HG03571 (cell line): ENCODE results near the gene TFF3.
"Not testable (repeated sequence)": the region's sequence is repeated elsewhere in the genome, so short reads cannot be mapped to it uniquely, and the experiment has no call there.

ENCODE experiments used
- ATAC-seq: cut with Tn5 transposase; IDR thresholded peaks from one replicate; pipeline ENCODE4 v1.9.1; 2021; ENCODE audit not compliant: unreplicated experiment

TFF3 gene

DNA sequence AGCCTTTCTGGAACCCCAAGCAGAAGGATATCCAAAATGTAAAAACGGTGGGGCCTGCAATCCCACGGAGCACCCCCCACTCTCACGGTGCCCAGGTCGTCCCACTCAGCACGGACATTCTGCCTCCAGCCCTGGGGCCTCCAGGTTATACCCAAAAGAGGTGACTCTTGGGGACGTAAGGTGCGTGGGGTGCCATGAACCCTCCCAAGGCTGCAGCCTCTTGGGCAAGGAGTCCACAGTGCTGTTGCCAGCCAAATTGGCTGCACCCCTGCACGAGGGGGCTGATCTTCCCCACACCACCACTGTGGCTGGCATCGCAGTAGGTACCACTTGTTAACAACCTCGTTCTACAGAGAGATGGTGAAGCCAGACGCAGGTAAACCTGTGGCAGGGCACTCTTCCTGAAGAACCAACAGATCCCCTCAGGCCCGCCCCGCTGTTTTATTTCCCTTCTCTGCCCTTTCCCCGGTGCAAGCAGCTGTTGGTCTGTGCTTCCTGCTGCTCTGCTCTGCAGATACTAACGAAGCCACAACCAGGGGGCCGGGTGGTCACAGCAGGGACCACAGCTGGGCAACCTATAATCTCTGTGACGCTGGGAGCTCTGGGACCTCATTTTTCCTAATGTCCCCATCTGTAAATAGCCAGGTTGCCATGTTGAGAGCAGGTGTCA, 8.7 kb downstream of the TFF3 start:
- ATAC-seq = no peak

DNA sequence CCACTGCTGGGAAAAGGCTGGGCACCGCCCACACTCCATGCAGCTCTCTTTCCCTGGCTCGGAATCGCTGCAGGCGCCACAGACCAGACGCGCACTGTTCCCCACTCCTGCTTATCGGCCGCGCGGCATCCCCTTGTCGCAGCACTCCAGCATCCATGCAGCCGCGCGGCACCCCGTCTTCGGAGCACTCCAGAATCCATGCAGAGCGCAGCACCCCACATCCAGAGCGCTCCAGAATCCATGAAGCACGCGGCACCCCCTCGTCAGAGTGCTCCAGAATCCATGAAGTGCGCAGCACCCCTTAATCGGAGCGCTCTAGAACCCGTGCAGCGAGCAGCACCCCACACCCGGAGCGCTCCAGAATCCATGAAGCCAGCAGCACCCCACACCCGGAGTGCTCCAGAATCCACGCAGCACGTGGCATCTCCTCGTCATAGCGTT, 9.5 kb downstream of the TFF3 start:
- ATAC-seq = no peak

DNA sequence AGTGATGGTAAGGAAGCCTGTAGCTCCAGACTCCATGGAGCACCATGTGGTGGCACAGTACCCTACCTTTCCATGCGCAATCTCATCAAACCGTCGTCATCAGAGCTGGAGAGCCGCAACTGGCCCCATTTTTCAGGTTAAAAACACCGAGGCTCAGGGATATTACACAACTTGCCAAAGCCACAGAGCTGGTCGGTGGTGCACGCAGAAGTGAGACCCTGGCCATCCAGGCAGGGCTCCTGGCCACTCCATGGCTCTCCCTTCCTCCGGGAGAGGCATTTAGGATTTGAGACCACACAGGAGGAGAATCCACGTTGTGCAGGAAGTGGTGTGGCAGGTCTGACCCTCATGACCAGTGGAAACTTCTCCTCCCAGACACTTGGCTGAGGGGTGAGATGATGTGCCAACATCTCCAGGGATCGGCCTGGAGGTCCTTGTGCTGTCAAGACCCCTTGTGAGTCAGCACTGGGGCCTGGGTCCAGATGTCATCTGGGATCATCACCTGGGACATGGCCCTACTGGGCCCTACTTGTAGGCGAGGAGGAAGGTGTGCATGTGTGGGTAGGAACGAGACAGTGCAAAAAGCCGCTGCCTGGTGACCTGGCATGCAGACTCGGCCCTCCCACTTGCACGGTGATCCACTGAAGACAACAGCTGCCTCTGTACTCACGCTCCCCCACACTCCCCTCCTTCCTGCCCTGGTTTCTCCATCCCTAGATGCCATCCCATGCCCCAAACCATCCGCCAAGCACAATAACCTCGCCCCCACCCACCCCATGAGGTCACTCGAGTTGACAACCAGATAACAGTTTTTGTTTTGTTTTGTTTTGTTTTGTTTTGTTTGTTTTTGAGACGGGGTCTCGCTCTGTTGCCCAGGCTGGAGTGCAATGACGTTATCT, 10.4 kb downstream of the TFF3 start:
- no peak for ATAC-seq

DNA sequence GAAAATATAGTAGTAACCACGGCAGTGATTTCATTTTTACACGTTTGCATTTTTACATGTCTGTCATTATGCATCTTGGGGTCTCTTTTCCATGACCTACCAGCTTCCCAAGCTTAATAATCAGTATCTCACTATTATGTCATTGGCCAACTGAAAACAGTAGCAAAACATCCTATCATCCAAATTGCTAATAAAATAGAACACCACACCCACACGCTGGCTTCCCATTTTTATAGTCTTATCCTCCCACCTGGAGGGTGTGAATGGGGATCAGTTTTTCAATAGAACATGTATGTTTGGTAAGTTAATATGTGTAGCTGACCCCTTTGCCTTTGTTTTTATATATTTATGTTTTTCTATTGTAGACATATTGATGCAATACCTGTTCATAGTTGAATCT, 11.8 kb downstream of the TFF3 start:
- ATAC-seq = no peak

DNA sequence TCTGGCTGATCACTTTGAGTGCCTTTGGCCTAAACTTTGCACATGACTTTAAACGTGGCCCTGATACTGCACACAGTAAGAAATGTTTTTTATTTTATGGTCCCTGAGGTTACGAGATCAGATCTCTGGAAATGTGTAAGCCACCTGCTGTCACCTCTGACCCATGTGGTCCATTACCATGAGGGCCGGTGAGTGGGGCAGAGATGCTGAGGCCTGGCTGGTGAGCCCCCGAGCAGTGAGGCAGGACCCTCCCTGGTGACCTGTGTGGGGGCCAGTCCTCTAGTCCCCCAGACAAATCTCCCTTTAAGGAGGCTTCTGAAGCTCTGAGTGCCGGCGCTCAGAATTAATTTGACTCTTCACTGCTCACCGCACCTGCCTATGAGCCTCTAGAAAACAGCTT, 12.4 kb downstream of the TFF3 start:
- ATAC-seq = no peak

DNA sequence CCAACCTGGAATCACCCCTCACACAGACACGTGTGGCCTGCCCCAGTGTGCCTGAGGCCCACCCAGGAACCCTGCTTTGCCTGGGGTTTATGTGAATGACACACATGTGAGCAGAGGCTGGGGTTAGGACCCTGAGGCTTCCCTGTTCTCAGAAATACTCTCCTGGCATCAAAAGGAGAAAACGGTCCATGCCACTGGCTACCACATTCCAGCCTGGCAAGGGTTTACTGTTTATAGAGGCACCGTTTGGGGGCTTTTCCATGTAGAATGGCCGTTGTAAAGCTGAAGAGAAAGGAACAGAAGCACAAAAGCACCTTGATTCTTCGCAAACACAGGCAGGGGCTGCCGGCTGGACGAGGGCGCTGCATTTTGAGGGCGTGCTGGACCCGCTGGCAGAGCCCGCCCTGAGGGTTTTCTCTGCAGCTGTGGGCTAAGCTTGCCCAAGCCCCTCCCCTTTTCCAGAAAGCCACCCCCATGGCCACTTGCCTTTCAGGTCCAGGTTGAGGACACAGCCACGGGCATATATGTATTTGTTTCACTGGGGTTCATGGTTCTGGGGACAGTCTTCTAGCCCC, 13.0 kb downstream of the TFF3 start:
- ATAC-seq = no peak

DNA sequence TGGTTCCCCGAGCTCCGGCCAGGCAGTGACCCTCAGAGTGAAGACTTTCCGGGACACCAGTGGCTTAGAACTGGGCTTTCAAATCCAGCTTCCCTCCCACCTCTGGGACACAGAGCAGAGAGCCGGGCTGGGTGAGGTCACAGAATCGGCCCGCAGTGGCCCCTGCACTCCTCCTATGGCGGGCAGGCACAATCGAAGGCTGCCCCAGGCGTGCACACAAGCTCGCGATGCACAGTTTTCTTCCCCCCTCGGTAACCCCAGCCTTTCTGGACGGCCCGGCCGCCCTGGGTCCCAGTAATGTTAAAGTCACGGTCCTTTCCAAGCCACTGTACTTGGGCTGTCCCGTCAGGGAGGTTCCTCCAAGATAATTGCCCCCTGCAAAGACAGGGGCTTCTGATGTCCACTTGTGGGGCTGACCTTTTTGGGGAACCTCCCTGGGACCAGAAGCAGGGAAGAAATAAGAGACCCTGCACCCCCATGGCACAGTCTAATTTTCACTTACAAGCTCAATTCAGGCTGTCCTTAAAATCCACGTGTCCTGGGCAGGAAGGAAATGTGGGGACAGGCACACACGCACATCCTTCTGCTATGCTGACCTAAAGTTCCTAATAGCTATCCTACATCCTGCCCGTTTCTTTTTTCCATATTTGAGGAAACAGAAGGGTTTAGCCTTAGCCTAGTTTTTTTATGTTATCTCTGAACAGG, 13.7 kb downstream of the TFF3 start:
- ATAC-seq = no peak

DNA sequence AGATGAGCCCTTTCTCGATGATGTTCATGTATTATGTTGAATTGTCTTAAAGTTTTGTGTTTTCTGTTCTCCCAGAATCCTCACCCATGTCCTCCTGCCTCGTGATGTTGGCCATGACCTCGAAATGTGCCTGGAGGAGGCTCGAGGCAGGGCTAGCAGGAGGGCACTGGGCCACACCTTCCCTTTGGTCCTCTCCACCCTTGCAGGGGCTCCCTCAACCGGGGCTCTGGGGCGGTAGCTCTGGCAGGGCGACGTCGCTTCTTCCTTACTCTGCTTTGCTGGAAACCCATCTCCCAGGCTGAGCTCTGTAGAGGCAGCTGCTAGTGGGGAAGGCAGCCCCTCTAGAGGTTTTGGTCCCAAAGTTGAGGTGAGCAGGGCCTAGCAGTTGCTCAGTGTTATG, 14.3 kb downstream of the TFF3 start:
- no peak for ATAC-seq

DNA sequence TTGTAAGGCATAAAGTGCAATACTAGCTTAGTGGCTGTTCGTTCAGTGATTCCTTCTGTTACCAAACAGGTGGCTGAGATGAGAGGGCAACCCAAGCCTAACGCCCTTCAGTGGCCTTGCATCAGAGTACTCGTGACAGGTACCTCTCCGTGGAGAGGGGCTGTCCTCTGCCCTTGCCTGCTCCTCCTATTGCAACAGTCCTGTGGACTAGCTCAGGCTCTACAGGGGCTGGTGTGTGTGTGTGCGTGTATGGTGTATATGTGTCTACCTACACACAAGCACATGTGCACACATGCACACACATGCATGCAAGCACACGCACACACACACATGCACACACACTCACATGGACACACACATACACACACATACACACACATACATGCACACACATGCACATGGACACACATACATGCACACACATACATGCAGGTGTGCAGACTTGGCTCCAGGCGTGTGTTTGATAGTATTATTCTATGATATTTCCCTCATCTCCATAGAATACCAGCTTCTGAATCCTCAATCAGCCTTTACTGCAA, 15.1 kb downstream of the TFF3 start:
- no peak for ATAC-seq

DNA sequence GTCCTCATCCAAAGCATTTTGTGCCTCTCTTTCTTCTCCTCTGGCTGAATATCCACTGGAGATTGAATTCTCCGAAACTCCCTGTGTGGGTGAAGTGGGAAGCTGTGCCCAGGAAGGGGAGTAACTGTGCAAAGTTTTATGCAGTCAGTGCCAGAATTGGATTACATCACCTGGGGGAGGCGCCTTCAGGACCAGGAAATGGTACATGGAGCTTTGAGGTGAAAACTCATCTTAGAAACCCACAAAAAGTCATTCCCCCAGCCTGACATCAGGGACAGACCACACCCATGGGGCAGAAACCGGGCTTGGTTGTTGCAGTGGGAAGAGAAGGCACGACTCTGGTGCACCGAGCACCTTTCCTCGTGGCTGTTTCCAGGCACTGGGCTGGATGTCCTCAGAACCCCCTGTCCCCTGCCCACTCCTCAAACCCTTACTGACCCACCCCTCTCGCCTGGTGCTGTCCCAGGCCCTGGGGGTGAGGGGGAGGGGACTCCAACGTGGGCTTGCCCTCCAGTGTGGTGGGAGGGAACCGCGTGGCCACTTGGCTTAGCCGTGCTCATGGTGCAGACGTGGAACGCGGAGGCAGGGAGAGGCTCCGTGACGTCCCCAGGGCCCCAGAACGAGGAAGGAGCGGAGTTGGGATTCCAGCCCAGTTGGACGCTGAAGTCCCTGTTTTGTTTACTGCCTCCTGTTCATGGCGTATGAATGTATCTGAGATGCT, 15.7 kb downstream of the TFF3 start:
- ATAC-seq = no peak

DNA sequence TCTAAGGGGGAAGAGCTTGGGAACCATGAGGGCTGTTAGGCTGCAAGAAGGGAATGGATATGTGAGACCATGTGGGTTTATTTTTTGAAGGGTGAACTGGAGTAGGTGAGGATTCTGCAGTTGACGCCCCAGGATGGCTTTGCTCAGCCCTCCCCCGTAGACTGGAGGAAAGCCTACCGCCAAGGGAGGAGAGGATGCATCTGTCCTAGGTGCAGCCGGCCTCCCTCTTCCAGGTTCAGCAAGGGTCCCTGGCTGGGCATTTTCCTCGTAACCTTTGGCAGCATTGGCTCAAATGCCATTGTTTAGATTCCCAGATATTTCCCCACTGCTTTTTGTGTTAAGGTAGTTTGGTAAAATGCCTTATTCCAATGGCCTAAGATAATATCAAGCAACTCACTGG, 16.6 kb downstream of the TFF3 start:
- no peak for ATAC-seq

DNA sequence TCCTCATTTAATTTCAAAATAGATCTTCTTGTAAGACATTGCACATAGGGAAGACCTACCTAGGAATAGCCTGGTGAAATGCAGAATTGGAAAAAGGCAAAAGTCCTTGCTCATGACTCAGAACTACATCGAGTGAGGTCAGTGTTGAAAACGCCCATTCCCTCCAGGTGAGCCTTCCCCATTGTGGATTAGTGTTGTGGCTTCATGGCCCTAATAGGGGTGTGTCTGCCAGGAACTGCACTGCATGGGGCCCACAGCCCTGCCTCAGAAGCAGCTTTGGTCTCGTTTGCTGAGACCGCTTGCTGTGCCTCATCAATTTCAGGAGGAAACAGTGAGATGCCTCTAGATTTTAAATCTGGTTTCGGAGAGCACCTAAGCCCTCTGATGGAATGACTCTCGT, 17.0 kb downstream of the TFF3 start:
- ATAC-seq = no peak

DNA sequence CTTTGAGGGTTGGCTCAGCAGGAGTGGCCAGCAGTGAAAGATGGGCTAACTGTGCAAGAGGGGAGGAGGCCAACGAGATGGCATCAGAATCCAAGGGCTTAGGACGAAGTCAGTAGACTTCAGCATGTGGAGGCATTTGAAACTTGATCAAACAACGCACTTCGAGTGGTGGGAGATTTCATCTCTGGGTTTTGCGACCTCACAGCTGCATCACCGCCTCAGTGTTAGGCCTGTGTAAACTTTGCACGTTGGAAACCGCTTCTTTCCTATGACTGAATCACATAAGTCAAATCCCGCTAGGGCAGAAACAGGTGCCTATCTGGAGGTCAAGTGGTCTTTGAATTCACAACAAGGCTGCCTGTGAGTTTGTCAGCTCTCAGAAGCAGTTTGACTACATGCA, 17.8 kb downstream of the TFF3 start:
- ATAC-seq = no peak

DNA sequence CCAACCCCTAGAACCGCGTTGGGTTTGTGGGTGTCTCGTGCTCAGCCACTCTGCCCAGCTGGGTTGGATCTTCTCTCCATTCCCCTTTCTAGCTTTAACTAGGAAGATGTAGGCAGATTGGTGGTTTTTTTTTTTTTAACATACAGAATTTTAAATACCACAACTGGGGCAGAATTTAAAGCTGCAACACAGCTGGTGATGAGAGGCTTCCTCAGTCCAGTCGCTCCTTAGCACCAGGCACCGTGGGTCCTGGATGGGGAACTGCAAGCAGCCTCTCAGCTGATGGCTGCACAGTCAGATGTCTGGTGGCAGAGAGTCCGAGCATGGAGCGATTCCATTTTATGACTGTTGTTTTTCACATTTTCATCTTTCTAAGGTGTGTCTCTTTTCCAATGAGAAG, 18.7 kb downstream of the TFF3 start:
- no peak for ATAC-seq

DNA sequence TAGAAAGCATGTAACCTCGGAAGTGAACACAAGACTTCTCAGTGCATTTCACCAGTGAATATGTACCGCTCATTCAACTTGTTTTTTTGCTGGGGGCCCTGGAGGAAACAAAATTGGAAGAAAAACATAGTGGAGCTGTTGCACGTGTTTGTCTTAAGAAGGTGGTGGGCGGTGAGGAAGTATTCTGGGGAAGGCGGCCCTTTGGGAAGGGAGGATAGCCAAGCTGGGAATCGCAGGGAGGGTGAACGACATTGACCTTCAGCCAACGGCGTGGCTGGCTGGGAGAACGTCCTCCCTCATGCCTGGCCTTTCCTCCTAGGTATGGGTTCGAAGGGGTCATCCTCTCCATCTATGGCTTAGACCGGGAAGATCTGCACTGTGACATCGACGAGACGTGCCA, 19.4 kb downstream of the TFF3 start:
- no peak for ATAC-seq

DNA sequence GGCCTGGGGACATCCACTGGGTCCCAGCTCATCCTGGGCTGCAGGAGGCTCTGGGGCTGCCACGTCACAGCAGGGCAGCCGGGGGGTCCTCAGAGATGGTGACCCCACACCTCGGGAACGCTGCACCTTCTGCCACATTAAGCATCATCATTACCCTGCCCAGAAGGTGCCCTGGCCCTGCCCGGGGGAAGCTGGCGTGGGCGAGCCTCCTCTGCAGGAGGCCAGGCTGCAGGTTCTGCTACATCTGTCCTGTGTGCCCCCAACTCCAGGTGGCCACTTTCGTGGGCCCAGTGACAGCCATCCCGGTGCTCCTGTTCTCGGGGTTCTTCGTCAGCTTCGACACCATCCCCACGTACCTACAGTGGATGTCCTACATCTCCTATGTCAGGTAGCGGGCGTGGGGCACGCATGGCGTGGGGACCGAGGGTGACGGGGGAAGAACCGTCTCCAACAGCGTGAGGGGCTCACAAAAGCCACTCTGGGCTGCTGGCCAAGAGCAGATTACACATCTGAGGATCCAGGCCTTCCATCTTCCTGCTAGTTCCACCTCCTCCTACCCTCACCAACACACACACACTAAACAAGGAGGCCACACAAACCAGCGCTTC, 20.8 kb downstream of the TFF3 start:
- ATAC-seq = no peak

DNA sequence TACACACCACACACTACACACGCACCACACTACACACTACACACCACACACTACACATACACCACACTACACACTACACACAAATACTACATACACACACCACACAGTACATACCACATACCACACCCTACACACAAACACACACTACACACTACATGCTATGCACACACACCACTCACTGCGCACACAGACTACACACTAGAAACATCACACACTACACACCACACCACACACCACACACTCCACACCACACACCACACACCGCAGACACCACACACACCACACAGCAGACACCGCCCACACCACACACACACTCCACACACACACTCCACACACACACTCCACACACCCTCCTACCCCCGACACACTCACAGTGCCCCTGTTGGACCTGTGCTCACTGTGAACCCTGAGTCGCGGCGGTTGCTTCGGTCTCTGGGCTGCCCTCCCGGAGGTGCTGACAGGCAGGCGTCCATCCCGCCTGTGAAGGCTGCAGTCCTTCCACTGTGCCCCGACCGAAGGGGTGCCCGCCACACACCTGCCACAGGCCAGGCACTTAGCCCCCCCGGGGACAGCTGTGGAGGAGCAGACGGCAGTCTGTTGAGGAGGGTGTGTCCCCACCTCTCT, 21.4 kb downstream of the TFF3 start:
- no peak for ATAC-seq

DNA sequence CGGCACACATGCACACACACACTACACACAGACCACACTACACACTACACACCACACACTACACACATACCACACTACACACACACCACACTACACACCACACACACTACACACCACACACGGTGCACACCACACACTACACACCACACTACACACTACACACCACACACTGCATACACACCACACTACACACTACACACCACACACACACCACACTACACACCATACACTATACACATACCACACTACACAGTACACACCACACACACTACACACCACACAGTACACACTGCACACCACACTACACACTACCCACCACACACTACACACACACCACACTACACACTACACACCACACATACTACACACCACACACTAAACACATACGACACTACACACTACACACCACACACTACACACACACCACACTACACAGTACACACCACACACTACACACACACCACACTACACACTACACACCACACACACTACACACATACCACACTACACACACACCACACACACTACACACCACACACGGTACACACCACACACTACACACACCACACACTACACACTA, 22.6 kb downstream of the TFF3 start:
- ATAC-seq = not testable (repeated sequence)
